GM23338 (cell line): ENCODE results near the gene PTPRN2. TPM values are rescaled to one million over a fixed set of nuclear protein-coding genes. Genes with fewer than 3 reads are reported as not detected.

Source experiments
- ATAC-seq: fragments of 200-7000 bp; cut with Tn5 transposase; 3 replicates; pipeline ENCODE4 v1.9.1; 2020
- DNase-seq: peaks from one replicate; pipeline ENCODE4 v3.0.0-alpha.2; 2015; ENCODE audit warnings: low spot score
- H2AFZ ChIP-seq: fragments of 200-600 bp; sonication (generic); 2 replicates; pipeline ENCODE4 v1.8.0; 2016; ENCODE audit warnings: antibody characterized with exemption, mild to moderate bottlenecking, moderate library complexity
- H3F3A ChIP-seq: fragments of 200-600 bp; sonication (generic); replicated peaks from 2 replicates; pipeline ENCODE4 v1.8.0; 2017; ENCODE audit warnings: antibody characterized with exemption, mixed run types, low read depth
- H3K27ac ChIP-seq: fragments of 200-600 bp; sonication (generic); 2 replicates; pipeline ENCODE4 v1.6.1; 2016; ENCODE audit warnings: low read depth
- H3K27me3 ChIP-seq: fragments of 200-600 bp; sonication (generic); 2 replicates; pipeline ENCODE4 v1.8.0; 2016; ENCODE audit warnings: mild to moderate bottlenecking, mixed run types, moderate library complexity; ENCODE audit not compliant: insufficient read depth
- H3K36me3 ChIP-seq: fragments of 200-600 bp; sonication (generic); 2 replicates; pipeline ENCODE4 v1.8.0; 2016; ENCODE audit warnings: mild to moderate bottlenecking; ENCODE audit not compliant: insufficient read depth
- H3K4me1 ChIP-seq: fragments of 200-600 bp; sonication (generic); 2 replicates; pipeline ENCODE4 v1.8.0; 2016; ENCODE audit warnings: mild to moderate bottlenecking, moderate library complexity; ENCODE audit not compliant: insufficient read depth
- H3K4me2 ChIP-seq: fragments of 200-600 bp; sonication (generic); 2 replicates; pipeline ENCODE4 v1.7.1; 2017; ENCODE audit warnings: mixed run types
- H3K4me3 ChIP-seq: fragments of 200-600 bp; sonication (generic); 2 replicates; pipeline ENCODE4 v1.6.1; 2016; ENCODE audit warnings: mixed run types
- H3K79me2 ChIP-seq: fragments of 200-600 bp; sonication (generic); replicated peaks from 2 replicates; pipeline ENCODE4 v1.8.0; 2017; ENCODE audit warnings: mild to moderate bottlenecking; ENCODE audit not compliant: insufficient read depth
- H3K9me2 ChIP-seq: fragments of 200-600 bp; sonication (generic); 2 replicates; pipeline ENCODE4 v1.8.0; 2017; ENCODE audit not compliant: insufficient read depth
- H4K20me1 ChIP-seq: fragments of 200-600 bp; sonication (generic); replicated peaks from 2 replicates; pipeline ENCODE4 v1.8.0; 2017; ENCODE audit warnings: mild to moderate bottlenecking; ENCODE audit not compliant: insufficient read depth
- H3K27ac Mint-ChIP-seq: 2 replicates; pipeline ENCODE4 v1.8.0; 2020; ENCODE audit warnings: inconsistent platforms, mild to moderate bottlenecking, moderate library complexity, mixed read lengths
- H3K27me3 Mint-ChIP-seq: 3 replicates; pipeline ENCODE4 v1.8.0; 2022; ENCODE audit warnings: low read depth, mild to moderate bottlenecking, moderate library complexity, mixed read lengths, inconsistent platforms; ENCODE audit not compliant: insufficient read depth, poor library complexity
- H3K36me3 Mint-ChIP-seq: 3 replicates; pipeline ENCODE4 v1.8.0; 2021; ENCODE audit warnings: low read depth, mild to moderate bottlenecking, inconsistent platforms, moderate library complexity, mixed read lengths
- H3K4me1 Mint-ChIP-seq: 3 replicates; pipeline ENCODE4 v1.8.0; 2020; ENCODE audit warnings: mild to moderate bottlenecking, inconsistent platforms, mixed read lengths
- H3K4me3 Mint-ChIP-seq: 3 replicates; pipeline ENCODE4 v1.8.0; 2021; ENCODE audit warnings: moderate library complexity, mild to moderate bottlenecking, inconsistent platforms, mixed read lengths
- H3K9me3 Mint-ChIP-seq: 3 replicates; pipeline ENCODE4 v1.8.0; 2020; ENCODE audit warnings: moderate library complexity, mild to moderate bottlenecking, inconsistent platforms, mixed read lengths
- CREB1 ChIP-seq: fragments of 250-450 bp; sonication (Bioruptor Pico); IDR thresholded peaks from 2 replicates; pipeline ENCODE4 v1.5.0; 2020; ENCODE audit warnings: low read depth, mild to moderate bottlenecking, moderate library complexity
- ETS1 ChIP-seq: IDR thresholded peaks from 2 replicates; pipeline ENCODE4 v1.6.1; 2016; ENCODE audit warnings: antibody characterized with exemption
- EZH2 ChIP-seq: fragments of 200-600 bp; sonication (generic); IDR thresholded peaks from one replicate; pipeline ENCODE4 v1.8.0; 2017; ENCODE audit warnings: antibody characterized with exemption, mild to moderate bottlenecking, low read depth; ENCODE audit not compliant: unreplicated experiment
- EZH2phosphoT487 ChIP-seq: fragments of 200-600 bp; sonication (generic); IDR thresholded peaks from one replicate; pipeline ENCODE4 v1.8.1; 2018; ENCODE audit warnings: antibody characterized with exemption; ENCODE audit not compliant: unreplicated experiment
- JUNB ChIP-seq: IDR thresholded peaks from one replicate; pipeline ENCODE4 v1.6.1; 2016; ENCODE audit warnings: antibody characterized with exemption; ENCODE audit not compliant: unreplicated experiment
- NANOG ChIP-seq: IDR thresholded peaks from 2 replicates; pipeline ENCODE4 v1.6.1; 2016; ENCODE audit warnings: antibody characterized with exemption, borderline replicate concordance
- REST ChIP-seq: IDR thresholded peaks from one replicate; pipeline ENCODE4 v1.6.1; 2018; ENCODE audit warnings: antibody characterized with exemption; ENCODE audit not compliant: unreplicated experiment
- STAT1 ChIP-seq: IDR thresholded peaks from one replicate; pipeline ENCODE4 v1.6.1; 2016; ENCODE audit warnings: antibody characterized with exemption; ENCODE audit not compliant: unreplicated experiment
- ZNF114 ChIP-seq: fragments of 250-450 bp; sonication (Bioruptor Pico); IDR thresholded peaks from 2 replicates; pipeline ENCODE4 v1.5.0; 2020; ENCODE audit warnings: mild to moderate bottlenecking, moderate library complexity
- ZNF331 ChIP-seq: fragments of 250-450 bp; sonication (Bioruptor Pico); IDR thresholded peaks from 2 replicates; pipeline ENCODE4 v1.5.0; 2020; ENCODE audit warnings: low read depth, mild to moderate bottlenecking, moderate library complexity
- ZNF462 ChIP-seq: fragments of 250-450 bp; sonication (Bioruptor Pico); IDR thresholded peaks from 2 replicates; pipeline ENCODE4 v1.5.0; 2020; ENCODE audit warnings: mild to moderate bottlenecking, moderate library complexity
- polyA plus RNA-seq: library from polyadenylated mRNA; unstranded; fragments of >200 nt; fragmentation: Nextera tagmentation; extraction: Ambion mirVana; gene quantifications from 2 replicates; pipeline ENCODE4 v1.2.1, GENCODE V29; 2016
- total RNA-seq: library from RNA; depleted of rRNA; stranded (reverse); fragments of >200 nt; shearing (Covaris generic); gene quantifications from 2 replicates; pipeline ENCODE4 v1.2.3, GENCODE V29; 2014

Gene PTPRN2
- total and polyA plus RNA-seq, 2 experiments from 2014 or later, result 0.87 to 4.0 TPM

GRCh38 chr7:157796846-157797245, 790.8 kb downstream of the PTPRN2 start:
- Histone ChIP-seq H3F3A (no peaks in the 10 kb centered on the region), H3K4me1 (no peaks in the 10 kb centered on the region), H3K4me2 (no peak overlapping the region), H3K4me3 (no peak overlapping the region), H4K20me1 (no peaks in the 10 kb centered on the region), H3K27ac (no peak overlapping the region), H3K9me2 (no peaks in the 10 kb centered on the region), H3K79me2 (no peaks in the 10 kb centered on the region), H3K27me3 (no peaks in the 10 kb centered on the region), H3K36me3 (no peaks in the 10 kb centered on the region), H2AFZ (no peak overlapping the region)
- peaks cover 93% of the 10 kb centered on the region for H3K9me3 Mint-ChIP-seq
- H3K4me1 Mint-ChIP-seq, result no peaks in the 10 kb centered on the region; the same call in 2 of the 3 replicates
- DNase-seq (no peak), ATAC-seq (no peak)
- no peak overlapping the region for H3K4me3 Mint-ChIP-seq
- peaks cover 9% of the 10 kb centered on the region for H3K27me3 Mint-ChIP-seq
- H3K27ac Mint-ChIP-seq, result no peak overlapping the region
- peaks cover 60% of the 10 kb centered on the region for H3K36me3 Mint-ChIP-seq
- TF ChIP-seq ZNF331 (CRISPR knock-in tag) (no peak), REST (no peak), STAT1 (no peak), NANOG (no peak), ZNF462 (CRISPR knock-in tag) (no peak), ZNF114 (CRISPR knock-in tag) (no peak), EZH2 (no peak), JUNB (no peak), EZH2phosphoT487 (no peak), CREB1 (CRISPR knock-in tag) (no peak), ETS1 (no peak)
